IPS-NIHi7 (cell line): ENCODE measurements around the gene SLC30A2.

Experiments used
- DNase-seq: peaks from one replicate; pipeline ENCODE4 v3.0.0; 2012; ENCODE audit warnings: mixed read lengths; ENCODE audit errors: extremely low spot score

SLC30A2 gene

DNA sequence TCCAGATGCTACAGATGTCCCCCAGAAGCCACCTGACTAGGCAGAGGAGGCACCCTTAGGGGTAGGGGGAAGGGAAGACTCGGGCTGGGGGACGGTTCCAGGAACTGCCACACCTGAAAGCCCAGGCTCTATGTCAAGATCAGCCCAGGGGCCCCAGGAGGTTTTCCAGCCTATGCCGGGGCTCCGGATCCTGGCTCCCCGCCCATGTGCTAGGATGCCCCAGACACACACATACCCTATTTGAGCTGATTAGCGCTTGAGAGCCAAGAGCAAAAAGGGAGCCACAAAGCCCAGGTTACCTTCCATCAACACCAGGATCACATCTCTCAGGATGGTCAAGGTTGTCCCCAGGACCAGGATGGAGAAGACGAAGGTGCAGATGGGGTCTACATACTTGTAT, 4.5 kb downstream of the SLC30A2 start:
- DNase-seq: no peak

DNA sequence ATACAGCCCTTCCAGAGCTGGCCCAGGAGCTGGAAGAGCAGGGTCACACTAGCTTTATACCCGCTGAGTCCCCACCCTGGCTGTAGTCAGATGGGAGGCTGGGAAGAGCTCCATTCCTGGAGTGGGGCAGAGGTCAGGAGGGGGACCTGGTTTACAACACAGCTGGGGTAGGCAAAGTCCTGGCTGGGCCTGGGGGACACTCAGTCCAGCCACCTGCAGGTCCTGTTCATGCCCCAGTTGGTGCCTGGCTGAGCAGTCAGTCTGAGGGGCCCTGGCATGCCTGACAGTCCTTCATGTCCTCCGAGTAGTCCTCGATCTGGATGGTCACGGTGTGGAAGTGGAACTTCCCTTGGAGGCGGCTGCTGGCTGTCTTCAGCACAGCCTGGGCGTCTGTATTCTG, 7.0 kb downstream of the SLC30A2 start:
- no peak for DNase-seq

DNA sequence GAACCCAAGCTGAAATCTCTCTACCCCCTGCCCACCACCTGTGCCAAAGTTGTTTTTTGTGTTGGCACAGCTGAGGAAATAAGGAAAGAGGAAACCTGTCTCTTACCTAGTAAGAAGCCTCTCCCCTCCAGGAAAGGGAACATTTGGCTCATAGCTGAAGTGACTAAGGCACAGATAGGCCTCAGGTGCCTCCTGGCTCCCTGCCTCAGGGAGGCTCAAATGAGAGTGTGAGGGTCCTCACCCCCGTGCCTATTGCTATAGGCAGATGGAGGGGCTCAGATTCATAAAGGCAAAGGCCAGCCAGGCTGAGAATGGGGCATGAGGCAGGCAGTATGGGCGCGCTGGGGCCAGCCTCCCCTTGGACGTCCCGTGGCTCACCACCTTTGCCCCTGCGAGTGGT, 7.4 kb downstream of the SLC30A2 start:
- DNase-seq: no peak

DNA sequence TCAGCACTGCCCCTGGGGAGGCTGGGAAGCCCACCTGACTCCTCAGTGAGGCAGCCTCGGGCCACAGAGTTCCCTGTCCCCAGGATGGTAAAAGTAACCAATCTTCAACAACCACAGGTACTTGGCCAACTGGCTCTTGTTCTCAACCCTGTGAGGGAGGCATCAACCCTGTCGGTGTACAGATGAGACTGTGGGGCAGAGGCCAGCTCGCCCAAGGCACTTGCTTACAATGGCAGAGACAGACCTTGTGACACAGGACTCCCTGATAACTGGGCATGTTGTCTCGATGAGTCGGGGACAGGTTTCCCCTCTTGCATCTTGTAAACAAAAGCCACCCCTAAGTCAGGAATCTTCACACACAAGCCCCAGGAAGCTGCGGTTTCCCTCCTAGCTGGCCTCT, 8.0 kb downstream of the SLC30A2 start:
- no peak for DNase-seq

DNA sequence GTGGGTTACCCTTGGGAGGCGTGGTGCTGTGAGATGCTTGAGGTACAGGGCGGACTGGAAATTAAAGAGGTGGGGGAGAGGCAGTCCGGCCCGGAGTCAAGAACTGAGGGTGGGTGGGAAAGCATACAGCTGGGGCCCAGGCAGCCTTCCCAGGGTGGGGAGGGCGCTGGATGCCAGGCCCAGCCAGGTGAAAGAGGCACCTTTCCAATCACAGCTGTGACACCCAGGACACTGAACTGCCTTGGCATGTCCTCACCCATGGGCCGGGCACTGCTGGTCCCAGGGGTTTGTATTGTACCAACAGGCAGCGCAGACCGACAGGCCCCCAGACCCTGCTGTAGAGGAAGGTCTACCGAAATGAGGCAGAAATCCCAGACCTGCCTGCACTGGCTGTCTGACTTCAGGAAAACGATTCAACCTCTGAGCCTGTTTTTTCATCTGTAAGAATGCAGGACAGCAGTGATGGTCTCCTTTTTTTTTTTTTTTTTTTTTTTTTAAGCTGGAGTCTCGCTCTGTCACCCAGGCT, 9.1 kb downstream of the SLC30A2 start:
- DNase-seq: no peak

DNA sequence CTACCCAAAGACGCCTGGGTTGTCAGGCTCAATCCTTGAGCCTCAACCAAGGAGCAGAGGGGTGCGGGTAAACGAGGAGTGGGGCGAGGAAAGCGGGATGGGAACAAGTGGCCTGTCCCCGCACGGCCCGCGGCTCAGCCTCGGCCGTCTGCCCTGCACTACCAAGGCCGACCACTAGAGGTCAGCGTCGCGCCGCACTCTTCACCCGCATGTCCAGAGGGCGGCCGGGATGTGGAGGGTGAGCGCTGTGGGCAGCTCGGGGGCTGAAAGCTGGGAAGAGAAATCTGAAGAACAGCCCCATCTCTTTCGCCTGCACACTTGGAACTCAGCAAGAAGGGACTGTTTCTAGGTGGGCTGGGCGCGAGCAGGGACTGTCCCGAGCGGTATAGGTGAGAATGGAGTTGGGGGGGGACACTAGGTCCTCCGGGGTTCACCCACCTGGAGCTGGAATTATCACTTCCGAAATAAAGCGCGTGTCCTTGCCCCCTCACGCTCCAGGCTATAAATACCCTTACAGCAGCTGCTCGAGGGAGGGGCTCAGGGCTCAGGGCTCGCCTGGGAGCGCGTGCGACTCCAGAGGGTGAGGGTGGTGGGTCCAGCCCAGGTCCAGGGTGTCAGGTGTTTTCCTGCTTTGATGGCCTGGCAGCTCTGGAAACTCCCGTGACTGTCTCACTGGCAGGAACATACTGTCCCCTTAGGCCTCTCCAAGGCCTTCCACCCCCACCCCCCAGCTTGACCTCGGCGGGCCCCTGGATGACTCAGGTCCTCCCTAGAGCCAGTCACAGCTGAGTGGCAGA, 9.8 kb downstream of the SLC30A2 start:
- peak; percentile 94 for DNase-seq

DNA sequence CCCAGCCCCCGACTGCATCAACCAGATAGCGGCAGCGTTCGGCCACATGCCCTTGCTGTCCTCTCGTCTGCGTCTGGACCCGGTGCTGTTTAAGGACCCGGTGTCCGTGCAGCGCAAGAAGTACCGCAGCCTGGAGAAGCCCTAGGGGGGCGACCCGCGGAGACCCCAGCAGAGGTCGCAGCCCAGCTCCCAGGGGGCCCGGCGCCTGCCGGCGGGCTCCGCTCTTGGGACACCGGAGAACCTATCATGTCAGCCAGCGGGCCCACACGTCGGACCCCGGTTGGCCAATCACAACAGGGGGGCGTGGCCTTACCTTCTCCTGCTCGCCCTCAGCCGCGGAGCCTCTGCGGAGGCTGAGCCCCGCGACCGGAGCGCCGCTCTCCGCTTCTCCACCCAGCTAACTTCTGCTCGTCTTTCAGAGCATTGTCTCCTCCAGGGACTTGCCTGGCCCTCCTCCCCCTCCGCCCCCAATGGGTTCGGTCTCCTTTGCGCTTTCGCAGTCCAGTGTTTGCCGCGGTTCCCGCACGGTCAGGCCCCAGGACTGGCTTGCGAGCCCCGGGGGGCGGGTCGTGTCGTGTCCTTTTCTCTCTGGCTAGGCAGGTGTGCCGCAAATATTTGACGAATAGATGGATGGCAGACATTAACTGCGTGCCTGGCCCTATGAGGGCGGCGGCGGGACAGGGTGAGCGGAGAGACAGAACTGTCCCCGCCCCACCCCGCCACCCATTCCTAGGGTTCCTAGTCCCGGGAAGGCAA, 10.5 kb downstream of the SLC30A2 start:
- DNase-seq: peak; percentile 99

DNA sequence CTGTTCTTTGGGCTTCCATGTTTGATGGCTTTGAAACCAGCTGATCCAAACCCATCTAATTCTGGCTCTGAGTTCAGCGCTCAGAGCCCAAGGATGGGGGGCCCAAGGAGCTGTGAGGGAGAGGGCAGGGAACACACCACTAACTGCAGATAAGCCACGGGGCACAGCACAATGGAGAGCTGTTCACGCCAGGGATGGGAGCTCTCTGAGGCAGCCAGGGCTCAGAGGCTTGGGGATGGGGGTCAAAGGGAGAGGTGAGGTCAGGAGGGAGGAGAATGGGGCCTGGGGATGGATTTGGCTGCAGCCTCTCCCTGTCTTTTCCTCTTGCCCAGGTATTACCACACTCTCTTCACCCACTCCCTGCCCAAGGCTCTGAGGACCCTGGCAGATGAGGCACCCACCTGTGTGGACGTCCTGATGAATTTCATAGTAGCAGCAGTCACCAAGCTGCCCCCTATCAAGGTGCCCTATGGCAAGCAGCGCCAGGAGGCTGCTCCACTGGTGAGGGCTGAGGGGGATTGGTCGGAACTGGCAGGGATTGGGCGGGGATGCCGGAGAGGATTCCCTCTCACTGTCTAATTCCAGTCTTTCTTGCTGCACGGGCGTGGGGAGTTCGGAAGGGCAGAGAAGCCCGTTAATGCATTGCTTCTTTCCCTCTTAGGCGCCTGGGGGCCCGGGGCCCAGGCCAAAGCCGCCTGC, 11.3 kb downstream of the SLC30A2 start:
- DNase-seq: no peak

DNA sequence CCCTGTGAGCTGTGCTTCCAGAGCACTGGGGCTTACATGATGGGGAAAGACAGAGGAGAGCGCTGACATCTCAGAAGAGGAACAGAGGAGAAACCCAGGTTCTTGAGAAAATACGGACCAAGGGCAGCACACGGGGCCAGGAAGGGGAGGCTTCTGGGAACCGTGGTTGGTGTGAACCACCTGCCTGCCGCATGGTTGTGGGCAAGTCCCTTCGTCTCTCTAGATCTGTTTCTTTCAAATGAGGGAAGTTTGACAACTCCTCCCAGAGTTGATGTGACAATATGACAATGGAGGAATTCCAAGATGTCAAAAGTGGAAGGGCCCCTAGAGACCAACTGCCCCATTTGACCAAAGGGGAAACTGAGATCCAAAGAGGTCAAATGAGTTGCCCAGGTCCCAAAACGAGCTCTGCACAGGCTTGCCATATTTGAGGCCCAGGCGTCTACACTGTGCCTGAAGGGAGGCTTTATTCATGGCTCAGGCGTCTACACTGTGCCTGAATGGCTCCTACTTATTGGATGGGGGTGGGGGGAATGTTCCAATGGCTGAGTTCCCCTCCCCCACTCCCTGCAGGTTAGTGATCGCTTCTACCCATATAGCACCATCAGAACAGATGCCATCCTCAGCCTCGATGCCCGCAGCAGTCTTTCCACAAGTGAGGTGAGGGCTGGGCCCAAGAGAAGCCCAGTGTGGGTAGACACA, 13.1 kb downstream of the SLC30A2 start:
- DNase-seq: no peak

DNA sequence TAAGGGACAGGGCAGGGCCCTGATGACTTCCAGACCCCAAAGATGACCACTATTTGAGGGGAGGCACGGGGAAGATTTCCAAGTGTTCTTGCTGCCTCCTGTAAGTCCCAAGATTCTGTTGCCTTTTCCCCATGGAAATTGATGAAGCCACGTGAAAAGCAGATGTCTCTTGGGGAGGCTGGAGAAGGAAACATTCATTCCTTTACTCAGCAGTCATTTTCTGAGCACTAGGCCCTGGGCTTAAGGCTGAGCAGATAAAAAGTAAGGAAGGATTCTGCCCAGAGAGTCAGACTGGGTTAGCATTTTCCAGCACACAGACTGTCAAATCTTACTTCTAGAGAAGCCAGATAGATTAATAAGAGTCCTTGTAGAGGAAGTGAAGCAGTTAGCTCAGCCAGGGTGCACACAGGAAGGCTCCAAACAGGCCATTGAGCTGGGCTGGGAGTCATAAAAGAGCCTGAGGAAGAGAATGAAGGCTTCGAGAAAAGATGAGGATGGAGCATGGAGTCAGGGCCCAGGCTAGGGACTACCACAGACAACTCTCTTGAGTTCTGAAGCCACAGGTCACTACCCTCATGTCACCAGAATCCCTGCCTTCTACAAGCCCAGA, 14.2 kb downstream of the SLC30A2 start:
- DNase-seq: no peak

DNA sequence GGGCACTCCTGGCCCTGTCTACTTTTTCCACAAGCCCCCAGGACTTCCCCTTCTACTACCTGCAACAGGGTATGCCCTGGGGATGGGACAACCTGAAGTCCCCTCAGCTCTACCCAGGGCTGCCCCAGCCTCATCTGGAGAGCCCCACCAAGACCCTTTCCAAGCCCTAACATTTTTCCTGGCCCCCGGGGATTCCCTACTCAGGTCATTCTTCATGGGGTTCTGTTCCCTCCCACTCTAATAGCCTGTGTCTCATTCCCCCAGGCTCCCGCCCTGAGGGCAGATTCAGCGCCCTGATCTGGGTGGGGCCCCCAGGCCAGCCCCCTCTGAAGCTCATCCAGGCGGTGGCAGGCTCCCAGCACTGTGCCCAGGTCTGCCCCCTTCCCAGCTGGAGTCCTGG, 14.7 kb downstream of the SLC30A2 start:
- DNase-seq: no peak

DNA sequence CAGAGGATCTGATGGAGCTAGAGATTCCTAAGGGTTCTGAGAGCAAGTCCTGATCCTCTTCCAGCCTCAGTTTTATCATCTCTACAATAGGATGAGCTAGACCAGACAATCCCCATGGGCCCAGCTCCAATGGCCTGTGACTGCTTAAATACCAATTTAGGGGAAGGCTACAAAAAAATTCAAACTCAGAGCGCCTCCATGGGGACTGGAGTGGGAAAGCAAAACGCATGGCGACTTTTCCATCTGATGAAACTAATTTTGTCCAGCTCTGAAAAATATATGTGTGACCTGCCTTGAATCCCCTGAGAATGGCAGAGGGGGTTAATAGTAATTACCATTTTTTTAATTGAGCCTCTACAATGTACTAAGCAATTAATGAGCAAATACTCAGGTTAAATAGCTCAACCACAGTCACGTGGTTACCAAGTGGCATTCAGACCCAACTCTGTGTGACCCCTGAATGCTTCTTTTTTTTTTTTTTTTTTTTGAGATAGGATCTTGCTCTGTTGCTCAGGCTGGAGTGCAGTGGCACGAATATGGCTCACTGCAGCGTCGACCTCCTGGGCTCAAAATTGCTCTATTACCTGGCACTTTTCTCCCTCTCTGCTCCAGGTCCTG, 15.9 kb downstream of the SLC30A2 start:
- no peak for DNase-seq

DNA sequence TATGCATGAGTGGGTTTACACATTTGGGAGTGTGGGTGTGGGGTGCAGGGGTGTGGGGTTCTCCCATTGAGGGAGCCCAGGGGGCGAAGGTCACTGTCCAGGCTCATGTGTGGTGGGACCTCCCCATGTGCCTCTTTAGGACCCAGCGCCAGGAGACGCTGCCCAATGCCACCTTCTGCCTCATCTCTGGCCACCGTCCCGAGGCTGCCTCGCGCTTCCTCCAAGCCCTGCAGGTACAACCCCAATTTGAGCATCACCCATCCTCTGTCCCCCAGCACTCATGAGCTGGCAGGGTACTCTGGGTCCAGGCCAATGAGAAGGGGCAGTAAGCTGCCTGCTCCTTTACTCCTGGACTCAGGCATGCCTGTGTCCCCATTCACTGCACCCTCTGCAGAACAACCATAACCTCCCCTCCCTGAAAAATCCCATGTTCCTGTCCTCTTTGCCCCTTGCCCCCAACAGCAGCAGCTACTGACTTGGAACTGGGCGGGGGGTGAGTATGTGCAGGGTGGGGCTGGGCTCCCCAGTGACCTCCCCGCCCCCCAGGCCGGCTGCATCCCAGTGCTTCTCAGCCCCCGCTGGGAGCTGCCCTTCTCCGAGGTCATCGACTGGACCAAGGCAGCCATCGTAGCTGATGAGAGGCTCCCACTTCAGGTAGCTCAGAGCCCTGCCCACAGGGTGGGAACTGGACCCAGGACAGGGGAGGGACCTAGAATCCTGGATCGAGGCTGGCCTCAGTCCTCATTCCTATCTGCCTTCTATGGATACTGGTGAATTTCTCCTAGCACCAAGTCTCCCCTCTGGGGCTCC, 16.7 kb downstream of the SLC30A2 start:
- DNase-seq: no peak

DNA sequence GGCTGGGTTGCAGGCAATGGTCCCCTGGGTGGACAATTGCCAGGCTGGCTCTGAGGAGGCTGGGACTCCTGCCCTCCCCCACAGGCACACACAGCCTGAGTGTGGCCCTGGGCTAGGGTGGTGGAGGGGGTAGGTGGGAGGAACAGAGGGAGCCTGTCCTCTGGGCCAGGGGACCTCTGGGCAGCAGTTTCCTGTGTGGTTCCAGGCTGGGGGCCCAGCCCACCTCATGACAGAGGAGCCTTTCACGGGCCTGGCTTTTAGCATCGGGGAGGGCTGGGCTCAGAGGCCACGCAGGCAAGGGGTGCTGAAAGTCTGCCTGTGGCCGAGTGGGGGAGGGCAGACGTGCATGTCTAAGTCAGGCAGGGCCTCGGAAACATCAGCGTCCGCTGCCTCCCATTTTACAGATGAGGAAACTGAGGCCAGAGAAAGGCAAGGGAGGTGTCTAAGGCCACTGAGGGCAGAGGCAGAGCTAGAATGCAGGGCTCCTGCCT, 17.4 kb downstream of the SLC30A2 start:
- no peak for DNase-seq

DNA sequence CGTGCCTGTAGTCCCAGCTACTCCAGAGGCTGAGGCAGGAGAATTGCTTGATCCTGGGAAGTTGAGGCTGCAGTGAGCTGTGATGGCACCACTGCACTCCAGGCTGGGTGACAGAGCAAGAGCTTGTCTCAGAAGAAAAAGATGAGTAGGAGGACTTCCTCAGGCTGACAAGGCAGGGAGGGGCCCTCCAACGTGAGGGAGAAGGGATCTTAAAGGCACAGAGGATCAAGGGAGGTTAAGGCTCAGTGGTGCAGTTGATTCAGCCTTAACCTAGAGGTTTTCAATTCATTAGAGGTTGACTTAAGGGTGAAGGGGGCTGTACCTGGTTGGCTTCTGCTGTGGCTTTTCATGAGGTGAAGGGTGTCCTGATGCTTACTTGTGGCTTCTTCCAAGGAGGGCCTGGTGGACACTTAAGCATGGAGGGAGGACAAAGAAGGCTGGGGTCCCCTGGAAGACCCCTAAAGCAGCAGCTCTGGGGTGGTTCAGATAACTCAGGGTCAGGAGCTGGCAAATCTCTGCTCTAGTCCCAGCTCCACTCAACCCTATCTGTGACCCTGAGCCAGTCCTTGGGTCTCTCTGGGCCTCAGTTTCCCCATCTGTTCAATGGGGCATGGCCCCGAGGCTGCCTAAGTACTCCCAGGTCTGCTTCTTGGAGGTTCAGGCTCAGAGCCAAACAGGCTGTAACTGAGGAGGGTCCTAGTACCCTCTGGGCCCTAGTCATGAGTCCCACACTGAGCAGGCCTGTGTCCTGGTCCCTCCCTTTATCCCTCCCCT, 18.0 kb downstream of the SLC30A2 start:
- DNase-seq: no peak

DNA sequence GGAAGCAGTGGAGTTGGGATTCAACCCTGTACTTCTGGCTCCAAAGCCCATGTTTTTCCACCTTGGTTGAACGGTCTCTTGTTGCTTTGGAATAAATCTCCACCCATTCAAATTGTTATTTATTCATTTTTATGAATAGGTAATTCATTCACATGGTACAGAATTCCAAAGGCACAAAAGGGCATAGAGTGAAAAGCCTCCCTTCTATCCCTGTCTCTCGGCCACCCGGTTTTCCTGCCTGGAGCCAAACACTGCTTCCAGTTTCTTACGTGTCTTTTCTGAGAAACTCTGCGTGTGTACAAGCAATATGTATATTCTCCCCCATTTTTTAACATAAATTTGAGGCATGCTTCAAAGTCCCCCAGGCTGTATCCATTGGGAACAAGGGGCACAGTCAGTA, 20.4 kb downstream of the SLC30A2 start:
- no peak for DNase-seq

DNA sequence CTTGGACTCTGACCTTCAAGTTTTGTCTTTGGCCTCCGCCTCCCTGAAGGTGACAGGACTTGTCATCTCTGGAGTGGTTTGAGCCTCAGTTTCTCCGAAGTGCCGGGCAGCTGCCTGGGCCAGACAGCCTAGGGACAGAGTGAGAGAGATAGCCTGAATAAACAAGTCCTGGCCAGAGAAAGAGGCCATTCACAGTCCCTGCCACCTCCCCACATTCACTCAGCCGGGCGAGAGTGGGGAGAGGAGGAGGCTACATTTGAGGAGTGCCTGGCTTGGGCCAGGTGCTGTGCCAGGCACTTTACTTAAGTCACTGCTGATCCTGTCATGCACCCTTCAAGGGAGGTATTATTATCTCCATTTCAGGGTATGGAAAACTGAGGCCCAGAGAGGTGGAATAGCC, 20.9 kb downstream of the SLC30A2 start:
- DNase-seq: no peak

DNA sequence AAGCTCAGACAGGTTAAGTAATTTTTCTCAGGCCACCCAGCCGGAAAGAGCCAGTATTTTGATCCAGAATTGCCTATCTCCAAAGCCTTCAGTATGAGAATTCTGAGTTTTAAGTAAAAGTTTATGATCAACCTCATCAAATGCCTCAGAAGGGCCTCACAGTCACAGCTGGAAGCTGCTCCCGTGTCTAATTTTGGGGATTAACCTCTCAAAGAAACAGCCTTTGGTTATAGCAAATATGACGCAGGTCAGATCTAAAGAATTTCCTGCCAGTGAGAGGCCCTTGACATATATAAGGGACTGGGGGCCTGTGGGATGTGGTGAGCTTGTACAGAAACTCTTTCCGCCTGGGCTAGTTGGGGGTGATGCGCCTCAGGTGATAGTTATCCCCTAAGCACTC, 22.1 kb downstream of the SLC30A2 start:
- no peak for DNase-seq

DNA sequence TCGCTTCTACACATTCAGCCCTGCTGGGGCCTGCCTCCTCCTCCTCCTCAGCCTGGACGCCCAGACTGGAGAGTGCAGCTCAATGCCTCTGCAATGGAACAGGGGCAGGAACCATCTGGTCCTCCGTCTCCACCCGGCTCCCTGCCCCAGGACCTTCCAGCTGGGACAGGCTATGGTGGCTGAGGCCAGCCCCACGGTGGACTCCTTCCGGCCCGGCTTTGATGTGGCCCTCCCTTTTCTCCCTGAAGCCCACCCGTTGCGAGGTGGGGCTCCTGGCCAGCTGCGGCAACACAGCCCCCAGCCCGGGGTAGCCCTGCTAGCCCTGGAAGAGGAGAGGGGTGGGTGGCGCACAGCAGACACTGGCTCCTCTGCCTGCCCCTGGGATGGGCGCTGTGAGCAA, 22.9 kb downstream of the SLC30A2 start:
- no peak for DNase-seq
